Measurements from ENCODE around the gene MAJIN.

MAJIN gene

DNA sequence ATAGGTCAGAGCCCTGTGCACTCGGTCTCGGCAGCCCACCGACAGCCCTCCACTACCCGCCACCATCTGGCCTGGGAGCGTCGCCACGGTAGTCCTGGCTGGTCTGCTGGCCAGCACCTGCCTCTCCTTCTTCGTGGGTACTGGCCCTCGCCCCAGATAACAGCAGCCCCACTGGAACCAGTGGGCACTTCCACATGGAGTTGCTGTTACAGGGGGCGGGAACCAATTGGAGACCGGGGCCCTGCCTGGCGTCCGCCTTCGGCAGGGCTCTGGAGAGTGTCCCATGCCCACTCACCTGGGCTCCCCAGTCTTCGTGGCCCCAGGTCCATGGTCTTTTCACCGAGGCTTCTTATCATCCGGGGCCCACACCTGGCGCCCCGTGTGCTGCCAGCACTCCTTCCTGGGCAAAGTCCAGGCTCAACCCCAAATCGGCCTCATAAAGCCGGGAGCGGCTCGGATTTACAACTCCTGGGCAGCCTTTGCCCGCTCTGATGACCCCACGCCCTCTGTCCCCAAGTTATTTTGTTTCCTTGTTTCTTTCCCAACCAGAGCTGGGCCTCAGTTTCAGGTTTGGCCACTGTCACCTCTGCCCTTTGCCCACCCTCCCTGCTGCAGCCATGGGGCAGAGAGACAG lies 80.6 kb downstream of the MAJIN start:
- no peak for DNase-seq

DNA sequence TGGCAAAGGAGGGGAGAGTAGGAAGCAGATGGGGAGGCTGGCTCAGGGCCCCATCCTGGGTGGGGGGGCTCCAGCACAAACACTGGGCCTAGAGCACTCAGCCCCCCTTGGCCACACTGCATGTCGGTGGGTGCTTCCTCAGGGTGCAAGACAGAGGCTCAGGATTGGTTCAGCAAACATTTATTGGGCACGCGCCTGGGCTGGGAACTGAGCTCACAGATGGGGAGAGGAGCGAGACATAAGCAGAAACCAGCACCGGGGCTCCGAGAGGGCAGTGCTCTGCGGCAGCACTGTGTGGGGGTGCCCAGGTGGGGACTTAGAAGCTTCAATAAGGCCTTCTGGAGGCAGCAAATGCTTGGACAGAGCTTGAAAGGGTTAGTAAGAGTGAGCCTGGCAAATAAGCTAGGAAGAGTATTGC lies 81.4 kb downstream of the MAJIN start:
- no peak for DNase-seq

DNA sequence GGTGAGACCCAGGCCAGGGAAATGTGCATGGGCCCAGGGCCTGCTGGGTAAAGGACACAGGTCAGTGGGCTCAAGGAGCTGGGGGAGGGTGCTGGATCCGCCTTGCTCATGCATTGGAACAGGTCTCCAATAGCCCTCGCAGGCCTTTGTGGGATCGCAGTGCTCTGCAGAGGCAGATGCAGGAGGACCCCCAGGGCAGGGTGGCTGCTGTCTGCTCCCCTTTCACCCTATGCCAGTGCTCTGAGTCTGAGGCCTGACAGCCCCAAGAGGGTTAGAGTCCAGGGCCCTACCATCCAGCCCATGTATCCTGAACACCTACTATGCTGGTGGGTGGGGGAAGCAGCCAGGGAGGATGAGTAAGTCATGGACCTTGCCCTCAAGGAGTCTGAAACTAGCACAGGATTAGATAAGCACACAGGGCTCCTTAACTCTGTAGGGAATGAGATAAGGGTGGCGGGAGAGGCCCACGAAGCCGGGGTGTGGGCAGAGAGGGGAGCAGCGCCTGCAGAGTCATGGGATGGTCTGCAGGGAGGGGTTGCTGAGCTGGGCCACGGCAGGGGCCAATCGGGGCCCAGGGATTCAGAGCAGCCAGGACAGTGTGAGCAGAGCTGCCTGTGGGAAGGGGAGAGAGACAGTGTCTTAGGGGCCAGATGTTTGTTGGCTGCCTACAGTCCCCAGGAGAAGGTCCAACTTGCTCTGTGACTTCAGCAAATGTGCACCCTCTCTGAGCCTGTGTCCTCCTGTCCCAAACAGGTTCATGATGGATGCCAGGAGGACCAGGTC lies 83.0 kb downstream of the MAJIN start:
- no peak for DNase-seq

DNA sequence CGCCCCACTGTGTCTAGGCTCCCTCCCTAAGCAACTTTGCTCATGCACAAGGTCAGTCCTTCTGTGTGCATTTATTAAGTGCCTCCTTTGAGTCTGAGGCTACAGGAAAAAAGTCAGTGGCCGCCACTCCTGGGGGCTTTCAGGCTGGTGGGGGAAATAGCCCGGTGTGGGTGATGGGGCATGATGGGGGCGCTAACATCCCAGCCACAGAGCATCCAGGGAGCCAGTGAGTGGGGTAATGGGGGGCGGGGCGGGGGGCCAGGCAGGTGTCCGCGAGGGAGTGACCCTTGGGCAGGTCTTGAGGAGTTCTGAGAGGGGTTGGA lies 83.5 kb downstream of the MAJIN start:
- DNase-seq, result no peak

All from NCI-H2081 treated with DMSO at 0.1 percent for 48 hours (cell line).